ENCODE results near the gene ANO8.

DNA sequence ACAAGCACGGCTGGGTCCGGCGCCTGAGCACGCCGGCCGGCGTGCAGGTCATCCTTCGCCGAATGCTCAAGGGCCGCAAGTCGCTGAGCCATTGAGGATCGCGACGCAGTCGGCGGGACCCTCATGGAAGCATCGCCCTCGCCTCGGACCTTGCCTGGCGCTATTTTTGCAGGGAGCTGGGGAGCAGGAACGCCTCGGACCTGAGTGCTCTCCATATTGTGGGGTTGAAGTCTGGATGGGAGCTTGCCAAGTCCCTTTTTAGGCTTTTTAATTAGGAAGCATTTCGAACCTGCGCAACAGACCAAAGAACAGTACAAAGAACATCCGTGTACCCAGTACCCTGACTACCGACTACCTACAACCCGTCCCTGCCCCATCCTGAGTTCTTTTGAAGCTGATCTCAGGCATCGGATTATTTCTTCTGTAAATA is 28.4 kb downstream of the ANO8 start:
- TF ChIP-seq, protein P1, sequence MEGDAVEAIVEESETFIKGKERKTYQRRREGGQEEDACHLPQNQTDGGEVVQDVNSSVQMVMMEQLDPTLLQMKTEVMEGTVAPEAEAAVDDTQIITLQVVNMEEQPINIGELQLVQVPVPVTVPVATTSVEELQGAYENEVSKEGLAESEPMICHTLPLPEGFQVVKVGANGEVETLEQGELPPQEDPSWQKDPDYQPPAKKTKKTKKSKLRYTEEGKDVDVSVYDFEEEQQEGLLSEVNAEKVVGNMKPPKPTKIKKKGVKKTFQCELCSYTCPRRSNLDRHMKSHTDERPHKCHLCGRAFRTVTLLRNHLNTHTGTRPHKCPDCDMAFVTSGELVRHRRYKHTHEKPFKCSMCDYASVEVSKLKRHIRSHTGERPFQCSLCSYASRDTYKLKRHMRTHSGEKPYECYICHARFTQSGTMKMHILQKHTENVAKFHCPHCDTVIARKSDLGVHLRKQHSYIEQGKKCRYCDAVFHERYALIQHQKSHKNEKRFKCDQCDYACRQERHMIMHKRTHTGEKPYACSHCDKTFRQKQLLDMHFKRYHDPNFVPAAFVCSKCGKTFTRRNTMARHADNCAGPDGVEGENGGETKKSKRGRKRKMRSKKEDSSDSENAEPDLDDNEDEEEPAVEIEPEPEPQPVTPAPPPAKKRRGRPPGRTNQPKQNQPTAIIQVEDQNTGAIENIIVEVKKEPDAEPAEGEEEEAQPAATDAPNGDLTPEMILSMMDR (IDR thresholded peaks at IDR 0.05): no peak
- no peak for TF ChIP-seq EP300 (IDR thresholded peaks at IDR 0.05)
